Suppressor macrophage treated with lipopolysaccharide for 4 hours (primary cell): ENCODE data around the gene MAML1.
"Not testable (repeated sequence)": the region's sequence is repeated elsewhere in the genome, so short reads cannot be mapped to it uniquely, and the experiment has no call there.

Experiments used
- DNase-seq: peaks from one replicate; pipeline ENCODE4 v3.0.0-alpha.2; 2020

The MAML1 gene

DNA sequence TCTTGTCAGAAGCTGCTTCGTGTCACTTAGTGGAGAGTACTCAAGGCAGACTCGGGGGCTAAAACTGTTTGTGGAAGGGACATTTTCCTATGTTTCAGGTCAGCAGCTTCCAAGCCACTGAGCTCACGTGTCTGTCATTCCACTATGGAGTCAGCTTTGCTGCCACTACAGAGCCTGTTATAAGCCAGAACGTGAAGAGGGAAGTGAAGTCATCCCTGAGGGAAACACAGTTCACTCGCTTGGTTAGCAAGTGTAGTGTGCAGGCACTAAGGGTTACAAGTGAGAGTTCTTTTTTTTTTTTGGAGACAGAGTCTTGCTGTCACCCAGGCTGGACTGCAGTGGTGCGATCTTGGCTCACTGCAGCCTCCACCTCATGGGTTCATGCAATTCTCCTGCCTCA is 36.6 kb downstream of the MAML1 start:
- peak; percentile 74 for DNase-seq

DNA sequence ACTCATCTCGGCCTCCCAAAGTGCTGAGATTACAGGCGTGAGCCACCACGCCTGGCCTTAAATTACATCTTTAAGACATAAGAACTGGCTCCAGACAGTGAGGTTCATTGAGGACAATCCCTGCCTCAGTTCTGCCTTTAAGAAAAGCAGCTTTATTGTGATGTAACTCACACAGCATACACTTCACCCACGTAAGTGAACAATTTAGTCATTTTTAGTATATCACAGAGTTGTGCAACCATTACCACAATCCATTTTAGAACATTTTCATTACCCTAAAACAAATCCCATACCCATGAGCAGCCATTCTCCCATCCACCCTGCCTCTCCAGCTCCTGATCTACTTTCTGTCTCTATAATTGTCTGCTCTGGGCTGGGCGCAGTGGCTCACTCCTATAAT is 37.2 kb downstream of the MAML1 start:
- DNase-seq: peak; percentile 81

- DNase-seq: no peak
These were observed 38.8 kb downstream of the MAML1 start for GRCh38 chr5:179771311-179771895.

GRCh38 chr5:179772351-179772750 is 39.7 kb downstream of the MAML1 start:
- DNase-seq: no peak

GRCh38 chr5:179773686-179774040 is 41.0 kb downstream of the MAML1 start:
- no peak for DNase-seq

DNA sequence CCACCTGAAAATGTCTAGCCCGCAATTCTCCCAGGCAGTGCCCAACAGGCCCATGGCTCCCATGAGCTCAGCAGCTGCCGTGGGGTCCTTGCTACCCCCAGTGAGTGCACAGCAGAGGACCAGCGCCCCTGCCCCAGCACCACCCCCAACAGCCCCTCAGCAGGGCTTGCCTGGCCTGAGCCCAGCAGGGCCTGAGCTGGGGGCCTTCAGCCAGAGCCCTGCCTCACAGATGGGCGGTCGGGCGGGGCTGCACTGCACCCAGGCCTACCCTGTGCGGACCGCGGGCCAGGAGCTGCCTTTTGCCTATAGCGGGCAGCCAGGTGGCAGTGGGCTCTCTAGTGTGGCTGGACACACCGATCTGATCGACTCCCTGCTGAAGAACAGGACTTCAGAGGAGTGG is 41.8 kb downstream of the MAML1 start:
- DNase-seq: no peak

GRCh38 chr5:179776411-179776938 is 43.9 kb downstream of the MAML1 start:
- DNase-seq: peak; percentile 68

GRCh38 chr5:179777456-179777855 is 44.8 kb downstream of the MAML1 start:
- no peak for DNase-seq

- DNase-seq: peak; percentile 67
These were observed 45.3 kb downstream of the MAML1 start for GRCh38 chr5:179777909-179778308.

GRCh38 chr5:179778591-179778990 is 46.0 kb downstream of the MAML1 start:
- DNase-seq: no peak

- no peak for DNase-seq
These were observed 47.2 kb downstream of the MAML1 start for GRCh38 chr5:179779826-179780225.

DNA sequence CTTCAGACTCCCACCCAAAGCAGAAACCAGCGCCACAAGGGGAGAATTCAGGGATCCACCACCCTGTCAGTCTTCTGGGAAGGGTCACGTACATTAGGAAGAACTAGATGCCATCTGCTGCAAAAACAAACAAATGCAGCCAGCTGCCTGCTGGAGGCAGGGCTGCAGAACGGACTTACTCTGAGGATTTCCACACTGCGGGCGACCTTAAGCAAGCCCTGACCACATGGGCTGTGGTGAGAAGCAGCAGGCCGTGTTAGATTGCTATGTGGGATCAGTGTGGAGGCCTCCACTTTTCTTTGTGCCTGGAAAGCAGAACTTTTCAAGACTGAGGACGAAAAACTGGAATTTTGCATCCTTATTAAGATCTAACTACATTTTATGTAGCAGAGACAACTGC is 47.7 kb downstream of the MAML1 start:
- peak; percentile 71 for DNase-seq

GRCh38 chr5:179781846-179782245 is 49.2 kb downstream of the MAML1 start:
- no peak for DNase-seq

DNA sequence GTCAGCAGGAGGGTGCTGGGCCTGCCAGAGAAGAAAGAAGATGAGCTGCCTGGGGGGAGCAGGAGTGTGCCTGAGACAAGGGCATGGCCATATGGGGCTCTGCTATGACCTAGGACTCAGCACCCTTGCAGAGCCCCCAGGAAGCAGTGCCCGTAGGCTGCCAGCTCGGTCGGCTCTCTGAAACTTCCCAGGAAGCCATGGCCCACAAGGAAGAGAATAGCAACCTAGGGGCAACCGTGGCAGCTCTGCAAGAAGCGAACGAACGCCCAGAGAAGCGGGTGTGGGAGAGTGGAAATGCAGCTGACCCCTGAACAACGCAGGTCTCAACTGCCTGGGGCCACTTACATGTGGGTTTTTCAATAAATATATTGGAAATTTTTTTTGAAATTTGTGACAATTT is 50.5 kb downstream of the MAML1 start:
- no peak for DNase-seq

DNA sequence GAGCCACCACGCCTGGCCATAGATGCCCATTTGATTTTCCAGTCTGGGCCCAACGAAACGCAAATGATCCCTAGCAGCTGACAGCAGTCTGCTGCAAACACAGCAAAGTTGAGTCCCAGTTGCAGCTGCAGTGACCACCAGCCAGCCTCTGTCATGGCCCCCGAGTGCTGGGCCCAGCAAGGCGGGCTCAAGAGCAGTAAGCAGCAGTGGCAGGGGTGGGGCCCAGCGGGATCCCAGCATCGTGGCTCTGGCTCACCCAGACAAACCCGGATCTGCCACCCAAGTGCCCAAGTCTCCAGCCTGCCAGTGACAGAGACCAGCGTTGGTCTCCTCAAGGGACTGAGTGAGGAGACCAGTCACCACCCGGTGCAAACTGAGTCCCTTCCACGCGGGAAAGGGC is 54.2 kb downstream of the MAML1 start:
- DNase-seq: no peak

DNA sequence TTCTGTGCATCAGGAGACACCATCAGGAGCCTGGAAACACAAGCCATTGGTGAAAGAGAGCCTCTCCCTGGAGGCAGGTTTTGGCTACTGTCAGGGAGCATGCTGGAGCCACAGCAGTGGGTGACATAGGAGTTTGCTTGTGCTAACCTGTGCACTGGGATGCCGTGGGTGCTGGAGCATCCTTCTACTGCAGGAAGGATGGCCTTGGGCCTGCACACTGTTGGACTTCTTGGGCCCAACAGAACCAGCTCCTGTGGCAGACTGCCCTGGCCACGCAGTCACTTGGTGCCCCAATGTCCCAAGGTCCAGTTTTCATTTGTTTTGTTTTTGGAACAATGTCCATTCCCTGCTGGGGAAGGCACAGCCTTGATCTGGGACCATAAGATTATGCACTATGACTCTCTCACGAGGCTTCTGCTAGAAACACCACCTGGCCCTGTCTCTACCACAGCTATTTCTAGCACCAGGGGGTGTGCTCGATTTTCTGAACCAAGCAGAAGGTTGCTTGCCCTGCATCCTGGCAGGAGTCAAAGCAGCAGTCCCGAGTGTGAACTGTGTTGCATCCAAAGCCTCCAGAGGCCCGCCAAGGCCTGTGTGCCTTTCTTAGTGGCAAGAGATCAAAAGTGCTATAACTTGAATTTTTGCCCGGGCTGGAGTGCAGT is 55.7 kb downstream of the MAML1 start:
- DNase-seq: no peak

DNA sequence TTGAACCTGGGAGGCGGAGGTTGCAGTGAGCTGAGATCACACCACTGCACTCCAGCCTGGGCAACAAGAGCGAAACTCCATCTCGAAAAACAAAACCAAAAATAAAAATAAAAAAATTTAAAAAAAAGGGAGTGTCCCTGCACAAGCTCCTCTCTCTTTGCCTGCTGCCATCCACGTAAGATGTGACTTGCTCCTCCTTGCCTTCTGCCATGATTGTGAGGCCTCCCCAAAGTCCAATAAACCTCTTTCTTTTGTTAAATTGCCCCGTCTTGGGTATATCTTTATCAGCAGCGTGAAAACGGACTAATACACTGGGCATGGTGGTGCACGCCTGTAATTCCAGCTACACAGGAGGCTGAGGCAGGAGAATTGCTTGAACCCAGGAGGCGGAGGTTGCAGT is 56.7 kb downstream of the MAML1 start:
- DNase-seq: not testable (repeated sequence)

GRCh38 chr5:179791881-179792611 is 59.4 kb downstream of the MAML1 start:
- no peak for DNase-seq

- DNase-seq: peak; percentile 71
These were observed 60.2 kb downstream of the MAML1 start for GRCh38 chr5:179792612-179793467.

DNA sequence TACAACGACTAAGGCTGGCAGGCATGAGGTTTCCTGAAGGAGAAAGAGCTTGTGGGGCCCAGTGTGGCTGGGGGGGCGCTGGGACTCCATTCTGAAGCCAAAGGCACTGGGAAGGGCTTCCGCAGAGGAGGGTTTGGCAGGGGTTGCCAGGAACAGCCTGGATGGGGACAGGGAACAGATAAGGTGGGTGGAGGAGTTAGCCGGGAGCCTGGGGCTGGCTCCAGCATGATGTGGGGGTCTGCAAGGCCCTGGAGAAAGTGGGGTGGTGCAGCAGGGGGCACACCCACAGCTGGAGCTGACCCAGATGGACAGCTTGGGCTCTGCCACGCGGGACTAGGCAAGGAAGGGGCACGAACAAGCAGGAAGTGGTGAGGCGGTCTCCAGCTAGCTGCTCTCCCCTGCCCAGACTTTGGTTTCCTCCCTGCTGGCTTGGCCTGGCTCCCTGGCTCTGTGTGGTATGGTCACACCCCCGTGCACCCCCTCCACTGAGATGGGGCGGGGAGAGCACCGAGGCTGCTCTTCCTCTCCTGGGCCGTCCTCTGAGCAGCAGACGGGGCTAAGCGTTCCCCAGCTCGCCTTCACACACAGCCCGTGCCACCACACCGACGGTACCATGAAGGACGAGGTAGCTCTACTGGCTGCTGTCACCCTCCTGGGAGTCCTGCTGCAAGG is 61.0 kb downstream of the MAML1 start, which contains the start of gene LTC4S:
Gene LTC4S (plus strand): TSS at position 519 of the 672 bp plus-strand sequence. CDS start 95 bp downstream, at position 614.
- peak; percentile 53 for DNase-seq

- no peak for DNase-seq
These were observed 61.5 kb downstream of the MAML1 start for GRCh38 chr5:179794171-179794570.

- DNase-seq: no peak
These were observed 62.0 kb downstream of the MAML1 start for GRCh38 chr5:179794575-179794974.
